ENCODE data around the gene RELN.

- TF ChIP-seq POLR2AphosphoS5 (IDR thresholded peaks at IDR 0.05) (no peak), EP300 (IDR thresholded peaks at IDR 0.05) (no peak), CTCF (IDR thresholded peaks at IDR 0.05) (no peak), POLR2A (IDR thresholded peaks at IDR 0.05) (no peak)
These were observed 73.6 kb downstream of the RELN start for GRCh38 chr7:103915680-103916357.
